Right renal pelvis (tissue), 4 donors: ENCODE measurements around the gene CALD1. TPM values are rescaled to one million over a fixed set of nuclear protein-coding genes. Genes with fewer than 3 reads are reported as not detected.

Experiments used
- DNase-seq, 4 donors: peaks; one replicate each; pipeline ENCODE4 v3.0.0-alpha.2; 2013; ENCODE audit warnings: low read depth in 4 of 4, low spot score in 3 of 4, missing footprints in 1 of 4
- polyA plus RNA-seq, 4 donors: library from polyadenylated mRNA; unstranded; fragments of 120-200 nt; gene quantifications; one replicate each; pipeline ENCODE4 v1.2.1, GENCODE V29; 2013; ENCODE audit not compliant: insufficient read length in 4 of 4

CALD1 gene
- 100 to 1,000 TPM; 229 to 278 (median 260) TPM for polyA plus RNA-seq

GRCh38 chr7:134778941-134779740 lies at the start of gene CALD1:
Gene CALD1, plus strand, starts transcription at chr7:134779634. Its CDS starts 88,100 bp downstream, at chr7:134867734.
- DNase-seq: peak; percentile 50 to 71 (median 70)

GRCh38 chr7:134729895-134730294 lies 49.5 kb upstream of the CALD1 start:
- peak in 1 of 4 donors; percentile 43 for DNase-seq

- DNase-seq: no peak
Measured at GRCh38 chr7:134730411-134730829, 49.0 kb upstream of the CALD1 start.

- no peak for DNase-seq
Measured at GRCh38 chr7:134731616-134732015, 47.8 kb upstream of the CALD1 start.

- DNase-seq: no peak
Measured at GRCh38 chr7:134732728-134733127, 46.7 kb upstream of the CALD1 start.

GRCh38 chr7:134736381-134736780 lies 43.1 kb upstream of the CALD1 start:
- no peak for DNase-seq

- DNase-seq: no peak
Measured at GRCh38 chr7:134737566-134738345, 41.7 kb upstream of the CALD1 start.

- no peak for DNase-seq
Measured at GRCh38 chr7:134739362-134739761, 40.1 kb upstream of the CALD1 start.

- no peak for DNase-seq
Measured at GRCh38 chr7:134740376-134740775, 39.1 kb upstream of the CALD1 start.

- DNase-seq: no peak
Measured at GRCh38 chr7:134741907-134742635, 37.4 kb upstream of the CALD1 start.

- DNase-seq: no peak
Measured at GRCh38 chr7:134742688-134743350, 36.6 kb upstream of the CALD1 start.

- no peak for DNase-seq
Measured at GRCh38 chr7:134744569-134744968, 34.9 kb upstream of the CALD1 start.

GRCh38 chr7:134747326-134747725 lies 32.1 kb upstream of the CALD1 start:
- no peak for DNase-seq

GRCh38 chr7:134750083-134751062 lies 29.1 kb upstream of the CALD1 start:
- DNase-seq: no peak

GRCh38 chr7:134752006-134752760 lies 27.3 kb upstream of the CALD1 start:
- no peak for DNase-seq

- DNase-seq: no peak
Measured at GRCh38 chr7:134755422-134756022, 23.9 kb upstream of the CALD1 start.

- no peak for DNase-seq
Measured at GRCh38 chr7:134757938-134758337, 21.5 kb upstream of the CALD1 start.

- no peak for DNase-seq
Measured at GRCh38 chr7:134758981-134759380, 20.5 kb upstream of the CALD1 start.
